Esophagus muscularis mucosa (tissue), 4 donors: ENCODE data around the gene NXN. TPM values are rescaled to one million over a fixed set of nuclear protein-coding genes. Genes with fewer than 3 reads are reported as not detected.

Experiments
- DNase-seq: peaks from one replicate; pipeline ENCODE4 v3.0.0-alpha.2; 2017; ENCODE audit errors: extremely low spot score
- H3K27ac ChIP-seq, 4 donors: fragments of 200-600 bp; sonication (generic); replicated peaks in 1 of 4; 1 replicate in 3 of 4; 2 replicates in 1 of 4; pipeline ENCODE4 v1.5.1; 2016 to 2019; ENCODE audit warnings: mild to moderate bottlenecking in 1 of 4
- H3K27me3 ChIP-seq, 4 donors: fragments of 200-600 bp; sonication (generic); one replicate each; pipeline versions ENCODE4 v1.5.1 to v1.6.0; 2016 to 2019
- H3K36me3 ChIP-seq, 4 donors: fragments of 200-600 bp; sonication (generic); one replicate each; pipeline ENCODE4 v1.5.1; 2016 to 2019
- H3K4me1 ChIP-seq, 4 donors: fragments of 200-600 bp; sonication (generic); one replicate each; pipeline ENCODE4 v1.5.1; 2016 to 2019
- H3K4me3 ChIP-seq, 4 donors: fragments of 200-600 bp; sonication (generic); 1 replicate in 2 of 4; 2 replicates in 2 of 4; pipeline ENCODE4 v1.5.1; 2016 to 2019; ENCODE audit warnings: mild to moderate bottlenecking in 4 of 4, moderate library complexity in 1 of 4
- H3K9me3 ChIP-seq, 4 donors: fragments of 200-600 bp; sonication (generic); 1 replicate in 3 of 4; 2 replicates in 1 of 4; pipeline ENCODE4 v1.5.1; 2016 to 2019
- CTCF ChIP-seq, 3 experiments: fragments of 200-600 bp in 2 of 3; fragments of 450-650 bp in 1 of 3; sonication (generic) in 2 of 3; IDR thresholded peaks; one replicate each; pipeline ENCODE4 v1.5.1; 2017 to 2019; ENCODE audit warnings: antibody characterized with exemption in 3 of 3, mild to moderate bottlenecking in 2 of 3, moderate library complexity in 1 of 3
- EP300 ChIP-seq: sonication (generic); formaldehyde crosslinking; IDR thresholded peaks from one replicate; pipeline ENCODE4 v1.6.1; 2017; ENCODE audit warnings: antibody characterized with exemption
- POLR2A ChIP-seq: fragments of 450-650 bp; IDR thresholded peaks from one replicate; pipeline ENCODE4 v1.6.1; 2017; ENCODE audit warnings: antibody characterized with exemption, moderate library complexity, mild to moderate bottlenecking, low read depth
- POLR2AphosphoS5 ChIP-seq, 2 donors: sonication (generic); formaldehyde crosslinking; IDR thresholded peaks; one replicate each; pipeline ENCODE4 v1.6.1; 2017; ENCODE audit warnings: antibody characterized with exemption in 2 of 2
- WGBS: methylation state at CpG from one replicate; pipeline ENCODE4 v1.1.5; 2018; 5-methylcytosine and 5-hydroxymethylcytosine counted together
- intact Hi-C: fragments of 100-400 bp; cut with DNase I; formaldehyde crosslinking; loops from one replicate; pipeline ENCODE4 v1.15.1; 2023
- total RNA-seq, 4 donors: library from RNA; depleted of rRNA; stranded (reverse); fragments of >200 nt; gene quantifications; one replicate each; pipeline versions ENCODE4 v1.1.0 to v1.2.1, GENCODE V29; 2016

Gene NXN
- total RNA-seq, 4 donors from 2014 or later: 37.0 to 65.6 (median 49.8) TPM

- no peak for DNase-seq
- no peak overlapping the region for H3K27ac ChIP-seq
- H3K4me3 ChIP-seq: no peak overlapping the region
- no peaks in the 10 kb centered on the region for H3K27me3 ChIP-seq
- 89% methylated on average over 33 of the region's 37 CpGs for WGBS
- no peaks in the 10 kb centered on the region for H3K9me3 ChIP-seq
- no peaks in the 10 kb centered on the region for H3K4me1 ChIP-seq
- H3K36me3 ChIP-seq: peaks cover 3 to 71% (median 36%) of the 10 kb centered on the region in 4 donors
- intact Hi-C loops: no loop called here
- TF ChIP-seq POLR2A: no peak
- no peak for TF ChIP-seq POLR2AphosphoS5 (IDR thresholded peaks at IDR 0.05)
- TF ChIP-seq CTCF (IDR thresholded peaks at IDR 0.05): no peak
- TF ChIP-seq EP300: no peak
Observed at GRCh38 chr17:802901-803881, 176.4 kb downstream of the NXN start.

- Histone ChIP-seq H3K27ac (no peak overlapping the region), H3K4me3 (no peak overlapping the region), H3K9me3 (no peaks in the 10 kb centered on the region), H3K36me3 (peaks cover 3 to 71% (median 36%) of the 10 kb centered on the region in 4 donors), H3K4me1 (no peaks in the 10 kb centered on the region), H3K27me3 (no peaks in the 10 kb centered on the region)
- TF ChIP-seq CTCF (IDR thresholded peaks at IDR 0.05): no peak
- TF ChIP-seq POLR2AphosphoS5 (IDR thresholded peaks at IDR 0.05): no peak
- TF ChIP-seq EP300: no peak
- no peak for TF ChIP-seq POLR2A
- 90% methylated on average over 11 of the region's 14 CpGs for WGBS
- intact Hi-C loops: no loop called here
- no peak for DNase-seq
Observed at GRCh38 chr17:802481-802880, 177.1 kb downstream of the NXN start.

- Histone ChIP-seq H3K27ac (no peak overlapping the region), H3K9me3 (no peaks in the 10 kb centered on the region), H3K4me1 (no peaks in the 10 kb centered on the region), H3K36me3 (peaks cover 3 to 66% (median 36%) of the 10 kb centered on the region in 4 donors), H3K4me3 (no peak overlapping the region), H3K27me3 (no peaks in the 10 kb centered on the region)
- whole genome bisulfite sequencing: 73% methylated on average over 6 of the region's 6 CpGs
- DNase-seq: no peak
- TF ChIP-seq EP300 (no peak), CTCF (IDR thresholded peaks at IDR 0.05) (no peak), POLR2AphosphoS5 (IDR thresholded peaks at IDR 0.05) (no peak), POLR2A (no peak)
- intact Hi-C loops: no loop called here
Observed at GRCh38 chr17:801660-802059, 177.9 kb downstream of the NXN start.

- Histone ChIP-seq H3K9me3 (no peaks in the 10 kb centered on the region), H3K36me3 (peaks cover 3 to 59% (median 36%) of the 10 kb centered on the region in 4 donors), H3K4me3 (no peak overlapping the region), H3K27me3 (no peaks in the 10 kb centered on the region), H3K27ac (no peak overlapping the region), H3K4me1 (peaks cover 0 to under 1% (median 0%) of the 10 kb centered on the region in 4 donors)
- no peak for DNase-seq
- intact Hi-C loops: no loop called here
- no peak for TF ChIP-seq POLR2AphosphoS5 (IDR thresholded peaks at IDR 0.05)
- no peak for TF ChIP-seq POLR2A
- TF ChIP-seq CTCF (IDR thresholded peaks at IDR 0.05): no peak
- 82% methylated on average over 37 of the region's 39 CpGs for WGBS
Observed at GRCh38 chr17:800446-801242, 178.9 kb downstream of the NXN start.
